ENCODE results near the gene ATP2B2. TPM values are rescaled to one million over a fixed set of nuclear protein-coding genes. Genes with fewer than 3 reads are reported as not detected.

ATP2B2 gene
- polyA plus RNA-seq, 1 donor, result 6.6 TPM

GRCh38 chr3:10470120-10471053 is 35.0 kb downstream of the ATP2B2 start:
- no peak for DNase-seq (ENCODE audit: low read depth)

- DNase-seq (ENCODE audit: low read depth), result no peak
These were observed 35.8 kb downstream of the ATP2B2 start for GRCh38 chr3:10469441-10470119.

- DNase-seq (ENCODE audit: low read depth), result no peak
These were observed 36.6 kb downstream of the ATP2B2 start for GRCh38 chr3:10468613-10469354.

GRCh38 chr3:10467904-10468612 is 37.3 kb downstream of the ATP2B2 start:
- DNase-seq (ENCODE audit: low read depth), result no peak

GRCh38 chr3:10467204-10467603 is 38.2 kb downstream of the ATP2B2 start:
- no peak for DNase-seq (ENCODE audit: low read depth)

- no peak for DNase-seq (ENCODE audit: low read depth)
These were observed 39.2 kb downstream of the ATP2B2 start for GRCh38 chr3:10466186-10466585.

GRCh38 chr3:10465161-10465560 is 40.2 kb downstream of the ATP2B2 start:
- no peak for DNase-seq (ENCODE audit: low read depth)

GRCh38 chr3:10463533-10464434 is 41.6 kb downstream of the ATP2B2 start:
- DNase-seq (ENCODE audit: low read depth), result no peak

GRCh38 chr3:10462641-10463532 is 42.5 kb downstream of the ATP2B2 start:
- no peak for DNase-seq (ENCODE audit: low read depth)

GRCh38 chr3:10460951-10461545 is 44.3 kb downstream of the ATP2B2 start:
- DNase-seq (ENCODE audit: low read depth), result no peak

GRCh38 chr3:10459954-10460754 is 45.2 kb downstream of the ATP2B2 start:
- DNase-seq (ENCODE audit: low read depth), result peak; percentile 13

- no peak for DNase-seq (ENCODE audit: low read depth)
These were observed 47.8 kb downstream of the ATP2B2 start for GRCh38 chr3:10457560-10457959.

- no peak for DNase-seq (ENCODE audit: low read depth)
These were observed 48.4 kb downstream of the ATP2B2 start for GRCh38 chr3:10456981-10457380.

- no peak for DNase-seq (ENCODE audit: low read depth)
These were observed 49.9 kb downstream of the ATP2B2 start for GRCh38 chr3:10455545-10455914.

- no peak for DNase-seq (ENCODE audit: low read depth)
These were observed 50.4 kb downstream of the ATP2B2 start for GRCh38 chr3:10454907-10455544.

- DNase-seq (ENCODE audit: low read depth), result no peak
These were observed 51.8 kb downstream of the ATP2B2 start for GRCh38 chr3:10453431-10454163.
